22Rv1 (cell line): ENCODE data around the gene CEP170B.

ENCODE experiments used
- CTCF ChIP-seq: fragments of 450-650 bp; IDR thresholded peaks from 2 replicates; pipeline ENCODE4 v1.5.1; 2017; ENCODE audit warnings: mild to moderate bottlenecking
- ZFX ChIP-seq: fragments of 450-650 bp; IDR thresholded peaks from 2 replicates; pipeline ENCODE4 v1.6.1; 2017; ENCODE audit warnings: antibody characterized with exemption, borderline replicate concordance

GRCh38 chr14:104863131-104863862 lies 1.8 kb upstream of the CEP170B start:
- TF ChIP-seq CTCF (no peak), ZFX (no peak)
